OCI-LY3 (cell line): ENCODE results near the gene BEST1.

Experiments
- CTCF ChIP-seq: fragments of 200-600, 300-600 bp; sonication (generic); IDR thresholded peaks from 2 replicates; pipeline ENCODE4 v1.5.1; 2014; ENCODE audit warnings: antibody characterized with exemption, low read length, low read depth
- EZH2phosphoT487 ChIP-seq: fragments of 200-600 bp; shearing (Covaris generic); IDR thresholded peaks from 2 replicates; pipeline ENCODE4 v1.6.1; 2018; ENCODE audit warnings: antibody characterized with exemption, mixed run types, low read depth

- no peak for TF ChIP-seq CTCF
- TF ChIP-seq EZH2phosphoT487: no peak
These were observed 44.8 kb downstream of the BEST1 start for GRCh38 chr11:61994981-61995380.
